GM11168 (cell line): ENCODE results near the gene MRTO4.

Experiments used
- in situ Hi-C: fragments of 300-500 bp; cut with MboI; formaldehyde crosslinking; loops from one replicate; pipeline ENCODE4 v1.12.0; 2022; ENCODE audit warnings: low sequenced_read_pairs; ENCODE audit not compliant: unreplicated experiment

Gene MRTO4

DNA sequence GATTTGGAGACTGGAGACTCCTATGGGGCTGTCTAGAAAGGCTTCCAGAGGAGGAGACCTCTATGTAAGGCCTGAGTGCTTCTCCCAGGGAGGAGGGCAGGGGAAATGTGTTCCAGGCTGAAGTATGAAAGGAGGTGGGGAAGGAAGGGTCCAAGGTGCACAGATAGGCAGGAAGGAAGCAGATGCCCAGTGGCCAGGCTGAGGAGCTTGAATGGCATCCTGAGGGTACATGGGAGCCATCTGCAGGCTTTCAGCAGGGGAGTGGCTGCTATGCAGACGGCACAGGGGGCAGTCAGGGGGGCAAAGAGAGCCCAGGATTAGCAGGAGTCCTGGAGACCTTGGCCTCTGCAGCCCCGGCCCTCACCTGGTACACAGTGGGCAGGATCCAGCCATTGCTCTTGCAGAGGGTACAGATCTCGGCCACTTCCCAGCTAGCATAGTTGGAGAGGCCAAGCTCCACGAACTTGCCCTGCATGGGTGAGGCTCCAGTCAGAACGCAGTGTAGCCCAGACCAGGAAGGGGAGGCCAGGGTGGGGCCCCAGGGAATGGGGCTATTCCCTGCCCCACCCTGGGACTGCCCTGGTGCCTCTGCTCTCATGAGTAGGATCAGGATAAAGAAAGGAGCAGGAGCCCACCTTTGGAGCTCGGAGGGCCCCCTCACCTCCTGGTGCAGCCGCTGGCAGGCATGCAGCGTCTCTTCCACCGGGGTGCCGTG lies 56.3 kb downstream of the MRTO4 start:
- in situ Hi-C loops = no loop called here

DNA sequence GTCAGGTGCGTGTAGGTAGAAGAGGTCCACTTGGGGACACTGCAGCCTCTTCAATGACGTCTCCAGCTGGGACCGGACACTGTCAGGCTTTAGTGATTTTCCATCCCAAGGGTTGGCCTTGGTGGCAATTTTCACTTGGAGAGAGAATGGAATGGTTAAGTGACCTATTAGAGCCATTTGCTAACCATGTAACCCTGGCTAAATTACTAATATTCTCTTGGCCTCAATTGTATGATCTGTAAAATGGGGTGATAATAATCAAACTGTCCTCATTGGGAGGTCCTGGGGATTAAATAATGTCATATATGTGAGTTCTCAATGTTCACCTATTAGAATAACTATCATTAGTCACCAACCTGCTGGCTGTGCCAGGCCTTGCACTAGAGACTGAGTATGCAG lies 56.9 kb downstream of the MRTO4 start:
- in situ Hi-C loops = no loop called here

DNA sequence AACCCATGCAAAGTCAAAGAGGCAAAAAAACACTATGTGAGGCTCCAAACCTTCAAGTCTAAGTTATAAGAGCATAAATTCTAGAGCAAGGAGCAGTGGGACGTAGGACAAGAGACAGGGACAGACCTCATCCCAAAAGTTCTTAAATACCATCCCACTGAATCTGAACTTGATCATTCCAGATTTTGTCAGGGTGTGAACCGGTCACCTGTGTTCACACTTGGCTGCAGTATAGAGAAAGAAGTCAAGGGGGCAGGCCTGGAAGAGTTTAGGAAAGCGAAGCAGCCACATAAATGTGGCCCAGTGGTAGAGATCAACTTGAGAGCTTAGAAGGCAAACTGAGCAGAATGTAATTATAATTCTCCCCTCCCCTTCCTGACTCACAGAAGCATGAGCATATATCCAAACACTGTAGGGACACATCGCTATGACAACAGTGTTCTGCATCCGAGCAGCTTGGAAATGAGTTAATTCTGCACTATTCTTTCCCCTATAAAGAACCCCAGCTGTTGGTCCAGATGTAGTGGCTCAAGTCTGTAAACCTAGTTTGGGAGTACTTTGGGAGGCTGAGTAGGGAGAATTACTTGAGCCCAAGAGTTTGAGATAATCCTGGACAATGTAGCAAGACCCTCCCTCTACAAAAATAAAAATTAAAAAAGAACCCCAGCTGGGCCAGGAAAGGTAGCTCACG lies 57.7 kb downstream of the MRTO4 start:
- in situ Hi-C loops = no loop called here
